T-cell (primary cell): Measurements from ENCODE around the gene CRTC2. TPM values are rescaled to one million over a fixed set of nuclear protein-coding genes. Genes with fewer than 3 reads are reported as not detected.
A peak's percentile ranks its signal among the peaks of the same experiment; 100 is the strongest.

ENCODE experiments used
- ATAC-seq, 4 experiments: fragments of 200-7000 bp in 3 of 4; fragments of 150-1000 bp in 1 of 4; cut with Tn5 transposase; replicated peaks in 1 of 4; 1 replicate in 3 of 4; 2 replicates in 1 of 4; pipeline ENCODE4 v1.10.0; 2021; ENCODE audit warnings: moderate library complexity in 3 of 4, mild to moderate bottlenecking in 2 of 4, moderate number of reproducible peaks in 1 of 4
- CTCF ChIA-PET, 2 donors: fragments of 300-600 bp; sonication (Branson Sonifier 250); formaldehyde crosslinking; loops; one replicate each; lab custom pipeline; 2022; ENCODE audit warnings: antibody characterized with exemption in 2 of 2; lab: Charles Lee
- POLR2A ChIA-PET, 2 donors: fragments of 300-600 bp; sonication (Branson Sonifier 250); formaldehyde crosslinking; loops; one replicate each; lab custom pipeline; 2022; ENCODE audit warnings: antibody characterized with exemption in 2 of 2; lab: Charles Lee
- DNase-seq, 35 experiments: peaks; one replicate each; pipeline versions ENCODE4 v3.0.0 to v3.0.0-alpha.2; 2013 to 2023
- H3K27ac ChIP-seq: one replicate; pipeline ENCODE4 v1.5.1; 2013; ENCODE audit warnings: low read length
- H3K27me3 ChIP-seq, 2 experiments: replicated peaks in 1 of 2; 1 replicate in 1 of 2; 2 replicates in 1 of 2; pipeline versions ENCODE4 v1.6.1 to v1.7.0; 2013; ENCODE audit warnings: low read length in 1 of 2, mixed read lengths in 1 of 2; ENCODE audit not compliant: control insufficient read depth in 2 of 2, insufficient read depth in 2 of 2; ENCODE audit errors: extremely low read depth in 1 of 2
- H3K36me3 ChIP-seq, 2 donors: 1 replicate in 1 of 2; 2 replicates in 1 of 2; pipeline versions ENCODE4 v1.6.1 to v1.7.0; 2013; ENCODE audit warnings: low read length in 1 of 2; ENCODE audit not compliant: control insufficient read depth in 2 of 2, insufficient read depth in 1 of 2; ENCODE audit errors: extremely low read depth in 1 of 2
- H3K4me1 ChIP-seq, 2 experiments: 1 replicate in 1 of 2; 2 replicates in 1 of 2; pipeline versions ENCODE4 v1.6.1 to v1.7.0; 2013; ENCODE audit warnings: low read length in 2 of 2, mixed read lengths in 1 of 2; ENCODE audit not compliant: insufficient read depth in 2 of 2, control insufficient read depth in 1 of 2; ENCODE audit errors: extremely low read depth in 1 of 2
- H3K4me3 ChIP-seq, 2 donors: 1 replicate in 1 of 2; 2 replicates in 1 of 2; pipeline versions ENCODE4 v1.5.1 to v1.7.0; 2013; ENCODE audit warnings: mild to moderate bottlenecking in 2 of 2, low read length in 1 of 2, moderate library complexity in 1 of 2; ENCODE audit not compliant: control insufficient read depth in 1 of 2; ENCODE audit errors: extremely low read depth in 1 of 2
- H3K9me3 ChIP-seq: 2 replicates; pipeline ENCODE4 v1.7.0; 2013
- H3K27ac Mint-ChIP-seq, 2 donors: one replicate each; pipeline ENCODE4 v1.8.0; 2020 to 2021; ENCODE audit warnings: mild to moderate bottlenecking in 2 of 2, mixed read lengths in 2 of 2
- H3K27me3 Mint-ChIP-seq, 2 donors: one replicate each; pipeline ENCODE4 v1.8.0; 2021 to 2022; ENCODE audit warnings: mixed read lengths in 2 of 2
- H3K36me3 Mint-ChIP-seq: one replicate; pipeline ENCODE4 v1.8.0; 2021; ENCODE audit warnings: mixed read lengths
- H3K4me1 Mint-ChIP-seq, 3 donors: one replicate each; pipeline ENCODE4 v1.8.0; 2020 to 2022; ENCODE audit warnings: mixed read lengths in 3 of 3, mild to moderate bottlenecking in 1 of 3
- H3K4me3 Mint-ChIP-seq, 3 donors: one replicate each; pipeline ENCODE4 v1.8.0; 2020 to 2022; ENCODE audit warnings: mild to moderate bottlenecking in 3 of 3, mixed read lengths in 3 of 3, moderate library complexity in 3 of 3
- H3K9me3 Mint-ChIP-seq, 3 donors: one replicate each; pipeline ENCODE4 v1.8.0; 2020 to 2022; ENCODE audit warnings: mixed read lengths in 3 of 3
- WGBS: methylation state at CpG from one replicate; pipeline ENCODE4 v1.1.5; 2013; ENCODE audit warnings: missing lambda C conversion rate; ENCODE audit not compliant: insufficient coverage; 5-methylcytosine and 5-hydroxymethylcytosine counted together
- total RNA-seq, 35 experiments: library from RNA in 6 of 35; stranded (reverse) in 6 of 35; fragments of 120-200 nt in 1 of 35; gene quantifications; one replicate each; pipeline versions ENCODE4 v1.2.1 to v1.2.4 and lab custom pipeline; 2013 to 2026

CRTC2 gene
- total RNA-seq, 5 donors from 2014 or later (not counting 1 experiment from before 2014, with no cell fraction given): 108 to 153 (median 122) TPM

GRCh38 chr1:153970346-153970745 is 11.9 kb upstream of the CRTC2 start:
- peaks cover 8% of the 10 kb centered on the region for H3K36me3 Mint-ChIP-seq
- POLR2A ChIA-PET: interaction anchor here (0.6 kb wide), 2 partner anchors 20 to 43 kb away, joined by 3 to 17 read pairs; no protein-coding TSS in a partner anchor
- CTCF ChIA-PET: interaction anchor here in 1 of 2 donors (0.6 to 1.3 kb wide), 2 partner anchors 21 to 373 kb away, joined by 3 to 4 read pairs; no protein-coding TSS in a partner anchor

GRCh38 chr1:153968972-153969371 is 10.6 kb upstream of the CRTC2 start:
- Mint-ChIP-seq H3K27me3 (no peaks in the 10 kb centered on the region), H3K36me3 (peaks cover 1% of the 10 kb centered on the region)
- POLR2A ChIA-PET: no interaction called here

More at GRCh38 chr1:153970346-153970745, 11.9 kb upstream of the CRTC2 start:
- Histone ChIP-seq H3K36me3 (peaks cover 8 to 30% of the 10 kb centered on the region in 2 donors), H3K9me3 (no peaks in the 10 kb centered on the region), H3K4me1 (peaks cover 8 to 26% of the 10 kb centered on the region in 2 experiments), H3K4me3 (no peak overlapping the region), H3K27ac (no peak overlapping the region), H3K27me3 (no peaks in the 10 kb centered on the region)
- Mint-ChIP-seq H3K4me3 (no peak overlapping the region), H3K27me3 (no peaks in the 10 kb centered on the region), H3K4me1 (peaks cover 35 to 55% (median 45%) of the 10 kb centered on the region in 3 donors), H3K27ac (peak overlapping the region; percentile 28 to 56), H3K9me3 (no peaks in the 10 kb centered on the region)
- no CpG with 5 or more reads among the region's 2 CpGs for WGBS
- DNase-seq (no peak), ATAC-seq (no peak)

DNA sequence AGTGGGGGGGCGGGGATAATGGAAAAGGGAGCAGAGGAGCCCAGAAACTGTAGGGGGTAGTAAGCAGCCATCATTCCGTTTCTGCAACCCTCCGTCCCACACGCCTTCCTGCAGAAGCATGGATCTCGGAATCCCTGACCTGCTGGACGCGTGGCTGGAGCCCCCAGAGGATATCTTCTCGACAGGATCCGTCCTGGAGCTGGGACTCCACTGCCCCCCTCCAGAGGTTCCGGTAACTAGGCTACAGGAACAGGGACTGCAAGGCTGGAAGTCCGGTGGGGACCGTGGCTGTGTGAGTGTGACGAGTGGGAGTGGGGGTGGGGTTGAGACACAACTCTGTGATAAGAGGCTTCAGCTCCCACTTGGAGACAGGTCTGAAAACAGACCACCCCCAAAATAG is 10.0 kb upstream of the CRTC2 start:
- peaks cover 40 to 64% (median 51%) of the 10 kb centered on the region in 3 donors for H3K4me1 Mint-ChIP-seq
- DNase-seq: no peak
- no peaks in the 10 kb centered on the region for H3K9me3 Mint-ChIP-seq

More at GRCh38 chr1:153968972-153969371, 10.6 kb upstream of the CRTC2 start:
- DNase-seq (no peak), ATAC-seq (no peak)
- 76% methylated on average over 2 of the region's 2 CpGs for WGBS
- Histone ChIP-seq H3K9me3 (no peaks in the 10 kb centered on the region), H3K4me1 (peaks cover 12 to 39% of the 10 kb centered on the region in 2 experiments), H3K27ac (no peak overlapping the region), H3K27me3 (no peaks in the 10 kb centered on the region), H3K4me3 (no peak overlapping the region), H3K36me3 (peaks cover 6 to 18% of the 10 kb centered on the region in 2 donors)
- H3K27ac Mint-ChIP-seq: peak overlapping the region; percentile 78 to 86
- H3K4me3 Mint-ChIP-seq: peak overlapping the region in 1 of 3 donors; percentile 24
- H3K9me3 Mint-ChIP-seq: no peaks in the 10 kb centered on the region
- H3K4me1 Mint-ChIP-seq: peaks cover 34 to 62% (median 45%) of the 10 kb centered on the region in 3 donors
- CTCF ChIA-PET: interaction anchor here in 1 of 2 donors (0.6 to 3.8 kb wide), 3 partner anchors 8 to 63 kb away, joined by 5 to 23 read pairs (median 9); partner anchors contain the start of genes CRTC2 and JTB

DNA sequence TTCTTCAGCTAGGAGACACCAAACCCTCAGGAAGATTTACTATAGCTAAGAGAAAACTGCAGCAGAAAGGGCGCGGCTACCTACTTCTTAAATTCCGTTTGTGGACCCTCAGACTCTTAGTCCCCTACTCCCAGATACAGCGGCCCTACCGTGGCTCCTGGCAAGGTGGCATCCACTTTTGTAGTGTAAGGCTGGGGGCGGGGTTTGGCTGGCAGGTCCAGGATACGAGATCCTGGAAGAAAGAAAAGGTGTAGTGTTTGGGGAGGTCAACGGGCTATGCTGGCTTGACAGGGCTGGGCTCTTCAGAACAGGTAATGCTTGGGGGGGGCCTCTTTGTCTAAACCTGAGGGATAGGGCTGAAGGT is 9.6 kb upstream of the CRTC2 start:
- Histone ChIP-seq H3K9me3 (no peaks in the 10 kb centered on the region), H3K27me3 (no peaks in the 10 kb centered on the region), H3K36me3 (peaks cover 0 to 9% of the 10 kb centered on the region in 2 donors), H3K27ac (peak overlapping the region; percentile 82), H3K4me3 (peak overlapping the region; percentile 78 to 91), H3K4me1 (peaks cover 14 to 46% of the 10 kb centered on the region in 2 experiments)
- CTCF ChIA-PET: interaction anchor here in 1 of 2 donors (1.0 to 3.8 kb wide), 6 partner anchors 9 to 23 kb away, joined by 4 to 23 read pairs (median 9); partner anchors contain the start of genes CRTC2, DENND4B, JTB and RAB13
- Mint-ChIP-seq H3K27me3 (no peaks in the 10 kb centered on the region), H3K9me3 (no peaks in the 10 kb centered on the region), H3K4me3 (peak overlapping the region; percentile 86 to 95 (median 92)), H3K36me3 (no peaks in the 10 kb centered on the region), H3K27ac (peak overlapping the region; percentile 97 to 98), H3K4me1 (peaks cover 42 to 65% (median 52%) of the 10 kb centered on the region in 3 donors)
- POLR2A ChIA-PET: interaction anchor here (0.5 to 2.2 kb wide), 8 partner anchors 9 to 322 kb away, joined by 3 to 8 read pairs (median 5); partner anchors contain the start of genes JTB (in 2 of the 2) and SLC27A3 (in 1 of the 2)
- no peak for DNase-seq
- 26% methylated on average over 3 of the region's 8 CpGs for WGBS
- ATAC-seq: no peak

More for the DNA sequence above, 10.0 kb upstream of the CRTC2 start:
- ChIA-PET CTCF (interaction anchor here in 1 of 2 donors (1.5 to 3.8 kb wide), 4 partner anchors 9 to 23 kb away, joined by 9 to 23 read pairs (median 10); partner anchors contain the start of genes CRTC2, DENND4B, JTB and RAB13), POLR2A (interaction anchor here (0.5 to 2.2 kb wide), 6 partner anchors 8 to 193 kb away, joined by 4 to 8 read pairs (median 6); partner anchors contain the start of genes JTB (in 2 of the 2) and SLC27A3 (in 1 of the 2))
- Histone ChIP-seq H3K36me3 (peaks cover 0 to 13% of the 10 kb centered on the region in 2 donors), H3K27ac (peak overlapping the region; percentile 82), H3K4me3 (no peak overlapping the region), H3K27me3 (no peaks in the 10 kb centered on the region), H3K9me3 (no peaks in the 10 kb centered on the region), H3K4me1 (peaks cover 12 to 42% of the 10 kb centered on the region in 2 experiments)
- H3K27ac Mint-ChIP-seq: peak overlapping the region; percentile 78 to 98
- H3K4me3 Mint-ChIP-seq: peak overlapping the region in 2 of 3 donors; percentile 24 to 92
- no peaks in the 10 kb centered on the region for H3K27me3 Mint-ChIP-seq
- no peak for ATAC-seq
- no peaks in the 10 kb centered on the region for H3K36me3 Mint-ChIP-seq
- WGBS: 72% methylated on average over 11 of the region's 13 CpGs

GRCh38 chr1:153967107-153967999 is 8.9 kb upstream of the CRTC2 start, which contains the start of gene CREB3L4:
CREB3L4 (plus strand) TSS chr1:153967902; CDS start chr1:153968526, 624 bp downstream.
- peak; percentile 69 to 94 (median 84) for DNase-seq
- H3K4me3 ChIP-seq: peak within 1 kb of the TSS; percentile 78 to 91
- ChIA-PET CTCF (interaction anchor here (0.5 to 3.8 kb wide), 7 partner anchors 9 to 24 kb away, joined by 3 to 23 read pairs (median 9); partner anchors contain the start of genes JTB (in 2 of the 2), CRTC2 (in 1 of the 2), DENND4B (in 1 of the 2) and RAB13 (in 1 of the 2)), POLR2A (interaction anchor here (0.5 to 2.2 kb wide), 9 partner anchors 10 to 322 kb away, joined by 3 to 8 read pairs (median 5); partner anchors contain the start of genes JTB (in 2 of the 2) and SLC27A3 (in 1 of the 2))
- no peaks in the 10 kb centered on the region for H3K27me3 ChIP-seq
- Mint-ChIP-seq H3K4me1 (peaks cover 48 to 67% (median 53%) of the 10 kb centered on the region in 3 donors), H3K36me3 (no peaks in the 10 kb centered on the region), H3K9me3 (no peaks in the 10 kb centered on the region), H3K27ac (peak within 1 kb of the TSS; percentile 97 to 98), H3K4me3 (peak within 1 kb of the TSS; percentile 86 to 95 (median 92)), H3K27me3 (no peaks in the 10 kb centered on the region)
- WGBS: under 1% methylated on average over 59 of the region's 60 CpGs
- H3K36me3 ChIP-seq: peaks cover 0 to 2% of the 10 kb centered on the region in 2 donors
- H3K27ac ChIP-seq: peak within 1 kb of the TSS; percentile 82
- ATAC-seq: peak; percentile 85 to 87 (median 86)
- peaks cover 20 to 53% of the 10 kb centered on the region in 2 experiments for H3K4me1 ChIP-seq
- no peaks in the 10 kb centered on the region for H3K9me3 ChIP-seq
